Brain pericyte (primary cell): ENCODE results near the gene PGP.
"Not testable (repeated sequence)": the region's sequence is repeated elsewhere in the genome, so short reads cannot be mapped to it uniquely, and the experiment has no call there.

ENCODE experiments used
- DNase-seq: peaks from one replicate; pipeline ENCODE4 v3.0.0-alpha.2; 2012; ENCODE audit warnings: low read depth, low spot score

PGP gene, protein sequence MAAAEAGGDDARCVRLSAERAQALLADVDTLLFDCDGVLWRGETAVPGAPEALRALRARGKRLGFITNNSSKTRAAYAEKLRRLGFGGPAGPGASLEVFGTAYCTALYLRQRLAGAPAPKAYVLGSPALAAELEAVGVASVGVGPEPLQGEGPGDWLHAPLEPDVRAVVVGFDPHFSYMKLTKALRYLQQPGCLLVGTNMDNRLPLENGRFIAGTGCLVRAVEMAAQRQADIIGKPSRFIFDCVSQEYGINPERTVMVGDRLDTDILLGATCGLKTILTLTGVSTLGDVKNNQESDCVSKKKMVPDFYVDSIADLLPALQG

DNA sequence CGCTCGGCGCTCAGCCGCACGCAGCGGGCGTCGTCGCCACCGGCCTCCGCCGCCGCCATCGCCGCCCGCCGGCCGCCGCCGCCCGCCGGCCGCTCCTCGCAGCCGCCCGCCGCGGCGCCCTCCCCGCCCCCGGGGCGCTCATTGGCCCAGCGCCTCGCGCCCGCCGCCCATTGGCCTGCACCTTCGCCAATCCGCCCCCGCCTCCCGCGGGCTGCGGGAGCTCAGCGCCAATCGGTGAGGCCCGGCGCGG is at the start of gene PGP:
Gene PGP (minus strand): TSS at position 122 of the 250 bp plus-strand sequence. CDS start 63 bp downstream, at position 59.
- no peak for DNase-seq

DNA sequence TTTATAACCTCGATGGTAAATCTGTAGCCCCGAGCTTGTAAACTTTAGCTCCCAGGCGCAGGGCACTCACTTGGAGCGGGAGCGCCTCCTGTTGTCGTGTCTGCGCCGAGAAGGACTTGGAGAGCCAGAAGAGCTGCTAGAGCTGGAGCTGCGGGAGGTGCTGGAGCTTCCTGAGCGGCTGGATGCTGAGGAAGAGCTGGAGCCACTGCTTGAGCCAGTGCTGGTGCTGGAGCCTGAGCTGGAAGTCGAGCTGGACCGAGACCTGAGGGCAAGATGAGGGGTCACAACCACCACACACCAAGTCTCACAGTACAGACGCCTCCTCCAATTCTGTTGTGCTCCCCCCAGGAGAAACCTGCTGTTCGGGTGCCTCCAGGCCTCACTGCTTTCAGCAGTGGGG is 48.4 kb upstream of the PGP start:
- not testable (repeated sequence) for DNase-seq

DNA sequence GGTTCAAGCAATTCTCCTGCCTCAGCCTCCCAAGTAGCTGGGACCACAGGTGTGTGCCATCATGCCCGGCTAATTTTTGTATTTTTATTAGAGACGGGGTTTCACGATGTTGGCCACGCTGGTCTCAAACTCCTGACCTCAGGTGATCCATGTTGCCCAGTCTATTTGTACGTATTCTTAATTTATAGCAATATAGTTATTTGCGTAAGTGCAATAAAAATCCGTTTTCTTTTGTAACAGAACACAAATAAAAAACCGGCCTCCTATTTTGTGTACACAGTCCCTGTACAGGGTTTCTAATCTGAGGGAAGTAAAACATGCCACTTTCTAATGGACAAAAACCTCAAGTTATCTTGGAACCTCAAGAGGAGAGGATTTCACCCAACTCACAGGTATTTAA is 45.6 kb upstream of the PGP start:
- no peak for DNase-seq

GRCh38 chr16:2258530-2258929 is 43.9 kb upstream of the PGP start:
- not testable (repeated sequence) for DNase-seq

- no peak for DNase-seq
These were observed 43.1 kb upstream of the PGP start for GRCh38 chr16:2257726-2258125.

GRCh38 chr16:2256531-2257140 is 42.0 kb upstream of the PGP start:
- no peak for DNase-seq

GRCh38 chr16:2253293-2253692 is 38.7 kb upstream of the PGP start:
- DNase-seq: no peak

- no peak for DNase-seq
These were observed 38.1 kb upstream of the PGP start for GRCh38 chr16:2252806-2253148.

DNA sequence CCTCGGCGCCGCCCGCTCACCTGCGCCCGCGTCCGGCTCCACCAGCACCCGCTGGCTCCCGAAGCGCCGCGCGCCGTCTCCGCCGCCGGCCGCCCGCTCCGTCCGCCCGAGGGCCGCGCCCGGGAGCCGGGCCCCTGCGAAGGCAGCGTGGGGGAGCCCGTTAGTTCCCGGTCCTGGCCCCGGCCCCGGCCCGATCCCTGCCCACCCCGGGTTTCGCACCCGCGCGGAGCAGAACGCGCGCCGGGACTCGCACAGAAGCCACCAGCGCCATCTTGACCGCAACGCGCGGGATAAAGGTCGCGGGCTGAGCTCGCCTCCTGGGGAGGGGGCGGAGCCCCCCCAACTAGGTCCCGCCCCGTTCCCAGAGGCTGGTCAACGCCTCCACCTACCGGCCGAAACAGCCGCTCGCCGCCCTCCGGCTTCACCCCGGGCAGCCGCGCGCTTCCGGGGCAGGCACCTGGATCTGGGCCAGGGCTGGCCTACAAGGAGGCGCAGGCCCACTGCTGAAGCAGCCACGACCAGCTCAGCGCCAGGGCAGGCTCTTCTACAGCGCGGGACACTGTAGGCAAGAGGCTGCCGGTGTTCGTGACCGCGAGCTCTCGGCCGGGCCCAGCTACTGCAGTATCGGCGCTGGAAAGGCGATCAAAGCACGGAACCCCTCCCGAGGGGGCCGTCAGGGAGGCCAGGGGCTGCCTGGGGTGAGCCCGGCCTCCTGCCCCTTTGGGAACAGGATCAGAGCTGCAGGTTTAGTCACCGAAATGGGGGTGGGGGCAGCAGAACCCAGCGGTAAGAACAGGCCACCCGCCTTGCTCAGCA is 36.9 kb upstream of the PGP start, which contains the start of gene ECI1:
Gene ECI1 (minus strand): TSS at position 292 of the 816 bp plus-strand sequence. CDS start 21 bp downstream, at position 271.
- DNase-seq: peak; percentile 79

- no peak for DNase-seq
These were observed 36.1 kb upstream of the PGP start for GRCh38 chr16:2250652-2251295.

GRCh38 chr16:2246301-2246885 is 31.8 kb upstream of the PGP start:
- no peak for DNase-seq

- DNase-seq: no peak
These were observed 30.5 kb upstream of the PGP start for GRCh38 chr16:2244926-2245795.

GRCh38 chr16:2244301-2244700 is 29.7 kb upstream of the PGP start:
- DNase-seq: no peak

DNA sequence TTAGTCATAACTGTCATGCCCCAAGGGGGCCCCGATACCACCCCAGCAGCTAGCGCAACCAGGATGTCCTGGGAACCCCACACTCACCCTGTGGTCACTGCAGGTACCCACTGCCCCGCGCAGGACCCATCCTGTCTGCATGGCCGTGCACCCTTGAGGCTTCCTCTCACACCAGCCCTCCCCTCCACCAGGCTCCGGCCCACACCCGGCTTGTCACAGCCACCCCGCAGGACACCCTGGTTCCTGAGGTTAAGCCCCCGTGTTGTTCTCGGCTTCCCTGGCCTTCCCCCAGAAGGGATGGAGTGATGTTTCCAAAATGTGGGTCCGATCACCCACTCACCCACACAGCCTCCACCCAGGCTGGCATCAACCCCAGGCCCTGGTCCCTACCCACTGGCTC is 29.1 kb upstream of the PGP start:
- no peak for DNase-seq

- no peak for DNase-seq
These were observed 28.4 kb upstream of the PGP start for GRCh38 chr16:2243031-2243528.

DNA sequence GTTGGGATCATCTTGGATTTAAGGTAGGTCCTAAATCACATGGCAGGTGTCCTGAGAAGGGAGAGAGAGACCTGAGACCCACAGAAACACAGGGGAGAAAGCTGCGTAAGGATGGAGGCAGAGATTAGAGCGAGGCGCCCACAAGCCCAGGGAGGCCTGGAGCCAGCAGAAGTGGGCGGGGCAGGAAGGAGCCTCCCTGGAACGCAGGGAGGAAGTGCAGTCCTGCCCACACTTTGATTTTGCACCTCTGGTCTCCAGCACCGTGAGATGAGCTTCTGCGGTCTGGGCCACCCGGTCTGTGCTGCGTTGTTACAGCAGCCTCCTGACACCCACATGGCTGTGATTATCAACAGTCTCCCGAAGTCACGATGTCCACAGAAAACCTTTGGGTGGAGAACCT is 28.0 kb upstream of the PGP start:
- DNase-seq: no peak

DNA sequence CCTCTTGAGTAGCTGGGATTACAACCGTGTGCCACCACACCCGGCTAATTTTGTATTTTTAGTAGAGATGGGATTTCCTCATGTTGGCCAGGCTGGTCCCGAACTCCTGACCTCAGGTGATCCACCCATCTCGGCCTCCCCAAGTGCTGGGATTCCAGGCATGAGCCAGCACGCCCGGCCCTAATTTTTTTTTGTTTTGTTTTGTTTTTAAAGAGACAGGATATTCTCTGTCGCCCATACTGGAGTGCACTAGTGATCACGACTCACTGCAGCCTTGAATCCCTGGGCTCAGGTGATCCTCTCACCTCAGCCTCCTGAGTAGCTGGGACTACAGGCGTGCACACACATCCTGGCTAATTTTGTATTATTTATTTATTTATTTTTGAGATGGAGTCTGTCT is 25.7 kb upstream of the PGP start:
- not testable (repeated sequence) for DNase-seq

DNA sequence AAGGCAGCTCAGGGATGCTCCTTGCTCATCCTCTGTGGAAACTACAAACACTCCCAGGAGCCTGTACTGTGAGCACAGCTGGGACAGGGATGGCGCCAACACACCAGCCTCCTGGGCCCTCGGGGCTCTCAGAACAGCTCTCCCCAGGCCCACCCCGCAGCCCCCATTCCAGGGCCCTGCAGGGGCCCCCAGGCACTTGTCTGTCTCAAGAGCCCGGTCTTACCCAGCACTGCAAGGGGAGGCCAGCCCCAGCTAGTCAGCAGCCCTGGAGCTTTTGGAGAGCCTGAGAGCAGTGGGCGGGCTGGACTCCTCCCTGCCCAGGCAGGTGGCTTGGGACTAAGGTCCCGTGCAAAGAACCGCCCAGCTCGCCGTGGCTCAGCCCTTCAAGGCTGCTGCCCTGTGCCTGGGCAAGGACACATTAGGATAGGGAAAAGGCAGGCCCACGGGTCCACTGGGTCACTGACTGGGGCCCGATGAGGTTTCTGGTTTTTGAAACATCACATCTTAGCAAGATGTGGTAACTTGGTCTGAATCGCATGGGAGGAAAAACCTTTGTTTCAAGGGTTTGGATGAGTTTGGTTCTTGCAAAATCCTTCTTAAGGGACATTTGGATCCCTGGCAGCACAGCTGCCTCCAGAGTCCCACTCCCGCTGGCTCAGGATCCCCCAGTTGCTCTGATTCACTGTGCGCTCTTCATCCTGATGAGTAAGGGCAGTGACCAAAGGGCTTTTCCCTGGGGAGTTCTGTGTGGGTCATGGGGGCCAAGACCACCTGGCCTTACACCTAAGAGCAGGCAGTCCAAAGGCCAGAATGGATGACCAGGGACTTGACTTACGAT is 24.4 kb upstream of the PGP start:
- no peak for DNase-seq

GRCh38 chr16:2238150-2238837 is 23.7 kb upstream of the PGP start:
- DNase-seq: no peak
